ENCODE results near the gene MYO1D.

GRCh38 chr17:32696426-32696825 is 180.5 kb downstream of the MYO1D start:
- no peak for TF ChIP-seq POLR2A (IDR thresholded peaks at IDR 0.05)
- TF ChIP-seq CTCF (IDR thresholded peaks at IDR 0.05), result no peak
- TF ChIP-seq POLR2AphosphoS5 (IDR thresholded peaks at IDR 0.05), result no peak
- TF ChIP-seq EP300 (IDR thresholded peaks at IDR 0.05), result no peak

Data from suprapubic skin (tissue), 4 donors.